ENCODE measurements around the gene ZFX. TPM values are rescaled to one million over a fixed set of nuclear protein-coding genes. Genes with fewer than 3 reads are reported as not detected.

ZFX gene
- total RNA-seq, 1 experiment from 2014 or later, result 63.9 TPM

GRCh38 chrX:24200133-24200532, 50.6 kb downstream of the ZFX start:
- no peak for DNase-seq (ENCODE audit: low spot score)
- ChIA-PET POLR2A (ENCODE audit: low non-redundant PET) (interaction anchor here (0.6 kb wide), 1 partner anchor 88 kb away, joined by 3 read pairs; no protein-coding TSS in a partner anchor), CTCF (no interaction called here)
- Histone ChIP-seq H3K27ac (ENCODE audit: low read depth, low read length, poor library complexity, severe bottlenecking) (no peak overlapping the region), H3K36me3 (ENCODE audit: insufficient read depth, low read length, poor library complexity, severe bottlenecking) (peaks cover 4% of the 10 kb centered on the region), H3K4me3 (ENCODE audit: low read depth, low read length, poor library complexity, severe bottlenecking) (no peak overlapping the region), H3K4me1 (ENCODE audit: insufficient read depth, low read length, poor library complexity, severe bottlenecking) (no peaks in the 10 kb centered on the region), H3K9me3 (ENCODE audit: low read depth, low read length, poor library complexity, severe bottlenecking) (no peaks in the 10 kb centered on the region), H3K27me3 (replicated peaks; ENCODE audit: insufficient read depth, low read depth, low read length, poor library complexity) (no peaks in the 10 kb centered on the region)
- intact Hi-C loops (cut with micrococcal nuclease; ENCODE audit: unreplicated experiment), result no loop called here
- BruUV-seq (replicated peaks), result no TSS peak
- TF ChIP-seq CTCF (conservative IDR thresholded peaks at IDR 0.05; ENCODE audit: low read depth, low read length), result no peak
- TF ChIP-seq EZH2 (IDR thresholded peaks at IDR 0.05; ENCODE audit: borderline replicate concordance, low read depth, low read length, poor library complexity, severe bottlenecking), result no peak

GRCh38 chrX:24201216-24201615, 51.7 kb downstream of the ZFX start:
- DNase-seq (ENCODE audit: low spot score), result no peak
- intact Hi-C loops (cut with micrococcal nuclease; ENCODE audit: unreplicated experiment), result no loop called here
- no peaks in the 10 kb centered on the region for H3K9me3 ChIP-seq (ENCODE audit: low read depth, low read length, poor library complexity, severe bottlenecking)
- peaks cover 4% of the 10 kb centered on the region for H3K36me3 ChIP-seq (ENCODE audit: insufficient read depth, low read length, poor library complexity, severe bottlenecking)
- BruUV-seq (replicated peaks), result no TSS peak
- ChIA-PET POLR2A (ENCODE audit: low non-redundant PET) (no interaction called here), CTCF (interaction anchor here (0.7 kb wide), 1 partner anchor 942 kb away, joined by 3 read pairs; no protein-coding TSS in a partner anchor)
- H3K4me3 ChIP-seq (ENCODE audit: low read depth, low read length, poor library complexity, severe bottlenecking), result no peak overlapping the region
- no peaks in the 10 kb centered on the region for H3K27me3 ChIP-seq (replicated peaks; ENCODE audit: insufficient read depth, low read depth, low read length, poor library complexity)
- H3K4me1 ChIP-seq (ENCODE audit: insufficient read depth, low read length, poor library complexity, severe bottlenecking), result no peaks in the 10 kb centered on the region
- TF ChIP-seq EZH2 (IDR thresholded peaks at IDR 0.05; ENCODE audit: borderline replicate concordance, low read depth, low read length, poor library complexity, severe bottlenecking), result no peak
- no peak for TF ChIP-seq CTCF (conservative IDR thresholded peaks at IDR 0.05; ENCODE audit: low read depth, low read length)
- no peak overlapping the region for H3K27ac ChIP-seq (ENCODE audit: low read depth, low read length, poor library complexity, severe bottlenecking)

- Histone ChIP-seq H3K4me1 (ENCODE audit: insufficient read depth, low read length, poor library complexity, severe bottlenecking) (no peaks in the 10 kb centered on the region), H3K27me3 (replicated peaks; ENCODE audit: insufficient read depth, low read depth, low read length, poor library complexity) (no peaks in the 10 kb centered on the region), H3K4me3 (ENCODE audit: low read depth, low read length, poor library complexity, severe bottlenecking) (no peak overlapping the region), H3K27ac (ENCODE audit: low read depth, low read length, poor library complexity, severe bottlenecking) (no peak overlapping the region), H3K36me3 (ENCODE audit: insufficient read depth, low read length, poor library complexity, severe bottlenecking) (peaks cover 4% of the 10 kb centered on the region), H3K9me3 (ENCODE audit: low read depth, low read length, poor library complexity, severe bottlenecking) (no peaks in the 10 kb centered on the region)
- BruUV-seq (replicated peaks), result no TSS peak
- DNase-seq (ENCODE audit: low spot score), result no peak
- CTCF ChIA-PET, result no interaction called here
- POLR2A ChIA-PET (ENCODE audit: low non-redundant PET), result no interaction called here
- intact Hi-C loops (cut with micrococcal nuclease; ENCODE audit: unreplicated experiment), result no loop called here
- TF ChIP-seq CTCF (conservative IDR thresholded peaks at IDR 0.05; ENCODE audit: low read depth, low read length) (no peak), EZH2 (IDR thresholded peaks at IDR 0.05; ENCODE audit: borderline replicate concordance, low read depth, low read length, poor library complexity, severe bottlenecking) (no peak)
Observed at GRCh38 chrX:24202465-24203031, 53.0 kb downstream of the ZFX start.
